Panc1 (cell line): ENCODE measurements around the gene CLCN7.

Experiments
- POLR2AphosphoS5 ChIP-seq: IDR thresholded peaks from 2 replicates; pipeline ENCODE4 v1.6.1; 2012; ENCODE audit warnings: mild to moderate bottlenecking, low read depth, low read length, moderate library complexity
- SIN3A ChIP-seq: IDR thresholded peaks from 2 replicates; pipeline ENCODE4 v1.6.1; 2012; ENCODE audit warnings: low read depth, mild to moderate bottlenecking, low read length, moderate library complexity, borderline replicate concordance; ENCODE audit not compliant: insufficient read depth
- TCF7L2 ChIP-seq: IDR thresholded peaks from 2 replicates; pipeline ENCODE4 v1.6.1; 2011; ENCODE audit warnings: mild to moderate bottlenecking, low read depth, low read length, inconsistent platforms
- TF ChIP-seq, protein P1 (sequence below): fragments of 450-650 bp; IDR thresholded peaks from 2 replicates; pipeline ENCODE4 v1.5.1; 2017; ENCODE audit warnings: mild to moderate bottlenecking
- TF ChIP-seq, protein P2 (sequence below), 2 experiments: IDR thresholded peaks; 2 replicates each; pipeline ENCODE4 v1.6.1; 2011 to 2012; ENCODE audit warnings: low read depth in 2 of 2, control low read depth in 1 of 2, low read length in 1 of 2, mild to moderate bottlenecking in 1 of 2, moderate library complexity in 1 of 2; ENCODE audit not compliant: insufficient read depth in 1 of 2

DNA sequence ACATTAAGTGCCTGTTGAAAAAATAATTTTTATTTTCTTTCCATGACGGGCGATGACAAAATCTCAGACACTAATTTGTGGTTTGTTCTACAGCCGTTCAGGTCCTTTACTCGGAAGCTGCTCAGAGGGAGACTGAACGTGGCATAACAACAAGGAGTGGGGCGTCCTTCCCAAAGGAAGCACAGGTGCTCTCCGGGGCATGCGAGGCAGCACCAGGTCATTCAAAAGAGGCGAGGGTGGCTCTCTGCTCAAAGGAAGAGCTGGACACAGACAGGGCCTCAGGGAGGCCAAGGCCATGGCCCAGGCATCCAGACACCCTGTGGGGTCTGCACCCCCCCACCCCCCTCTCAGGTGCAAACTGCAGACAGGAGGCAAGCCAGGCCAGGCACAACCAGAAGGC, 76.5 kb downstream of the CLCN7 start:
- TF ChIP-seq, protein P1, sequence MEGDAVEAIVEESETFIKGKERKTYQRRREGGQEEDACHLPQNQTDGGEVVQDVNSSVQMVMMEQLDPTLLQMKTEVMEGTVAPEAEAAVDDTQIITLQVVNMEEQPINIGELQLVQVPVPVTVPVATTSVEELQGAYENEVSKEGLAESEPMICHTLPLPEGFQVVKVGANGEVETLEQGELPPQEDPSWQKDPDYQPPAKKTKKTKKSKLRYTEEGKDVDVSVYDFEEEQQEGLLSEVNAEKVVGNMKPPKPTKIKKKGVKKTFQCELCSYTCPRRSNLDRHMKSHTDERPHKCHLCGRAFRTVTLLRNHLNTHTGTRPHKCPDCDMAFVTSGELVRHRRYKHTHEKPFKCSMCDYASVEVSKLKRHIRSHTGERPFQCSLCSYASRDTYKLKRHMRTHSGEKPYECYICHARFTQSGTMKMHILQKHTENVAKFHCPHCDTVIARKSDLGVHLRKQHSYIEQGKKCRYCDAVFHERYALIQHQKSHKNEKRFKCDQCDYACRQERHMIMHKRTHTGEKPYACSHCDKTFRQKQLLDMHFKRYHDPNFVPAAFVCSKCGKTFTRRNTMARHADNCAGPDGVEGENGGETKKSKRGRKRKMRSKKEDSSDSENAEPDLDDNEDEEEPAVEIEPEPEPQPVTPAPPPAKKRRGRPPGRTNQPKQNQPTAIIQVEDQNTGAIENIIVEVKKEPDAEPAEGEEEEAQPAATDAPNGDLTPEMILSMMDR: no peak
- TF ChIP-seq POLR2AphosphoS5: no peak
- TF ChIP-seq SIN3A: no peak
- TF ChIP-seq, protein P2, sequence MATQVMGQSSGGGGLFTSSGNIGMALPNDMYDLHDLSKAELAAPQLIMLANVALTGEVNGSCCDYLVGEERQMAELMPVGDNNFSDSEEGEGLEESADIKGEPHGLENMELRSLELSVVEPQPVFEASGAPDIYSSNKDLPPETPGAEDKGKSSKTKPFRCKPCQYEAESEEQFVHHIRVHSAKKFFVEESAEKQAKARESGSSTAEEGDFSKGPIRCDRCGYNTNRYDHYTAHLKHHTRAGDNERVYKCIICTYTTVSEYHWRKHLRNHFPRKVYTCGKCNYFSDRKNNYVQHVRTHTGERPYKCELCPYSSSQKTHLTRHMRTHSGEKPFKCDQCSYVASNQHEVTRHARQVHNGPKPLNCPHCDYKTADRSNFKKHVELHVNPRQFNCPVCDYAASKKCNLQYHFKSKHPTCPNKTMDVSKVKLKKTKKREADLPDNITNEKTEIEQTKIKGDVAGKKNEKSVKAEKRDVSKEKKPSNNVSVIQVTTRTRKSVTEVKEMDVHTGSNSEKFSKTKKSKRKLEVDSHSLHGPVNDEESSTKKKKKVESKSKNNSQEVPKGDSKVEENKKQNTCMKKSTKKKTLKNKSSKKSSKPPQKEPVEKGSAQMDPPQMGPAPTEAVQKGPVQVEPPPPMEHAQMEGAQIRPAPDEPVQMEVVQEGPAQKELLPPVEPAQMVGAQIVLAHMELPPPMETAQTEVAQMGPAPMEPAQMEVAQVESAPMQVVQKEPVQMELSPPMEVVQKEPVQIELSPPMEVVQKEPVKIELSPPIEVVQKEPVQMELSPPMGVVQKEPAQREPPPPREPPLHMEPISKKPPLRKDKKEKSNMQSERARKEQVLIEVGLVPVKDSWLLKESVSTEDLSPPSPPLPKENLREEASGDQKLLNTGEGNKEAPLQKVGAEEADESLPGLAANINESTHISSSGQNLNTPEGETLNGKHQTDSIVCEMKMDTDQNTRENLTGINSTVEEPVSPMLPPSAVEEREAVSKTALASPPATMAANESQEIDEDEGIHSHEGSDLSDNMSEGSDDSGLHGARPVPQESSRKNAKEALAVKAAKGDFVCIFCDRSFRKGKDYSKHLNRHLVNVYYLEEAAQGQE (IDR thresholded peaks at IDR 0.05; ENCODE audit: insufficient read depth in 1 of 2, low read depth in 2 of 2, low read length in 1 of 2): no peak
- no peak for TF ChIP-seq TCF7L2
